GM21576 (cell line): ENCODE measurements around the gene CNGA2.

Experiments
- ATAC-seq: cut with Tn5 transposase; IDR thresholded peaks from one replicate; pipeline ENCODE4 v1.9.1; 2021; ENCODE audit warnings: mild to moderate bottlenecking, moderate library complexity; ENCODE audit not compliant: unreplicated experiment

CNGA2 gene

GRCh38 chrX:151746502-151746901, 12.0 kb downstream of the CNGA2 start:
- no peak for ATAC-seq

- ATAC-seq, result no peak
Observed at GRCh38 chrX:151750511-151750910, 16.0 kb downstream of the CNGA2 start.

- no peak for ATAC-seq
Observed at GRCh38 chrX:151752847-151753246, 18.3 kb downstream of the CNGA2 start.

- ATAC-seq, result peak; percentile 89
Observed at GRCh38 chrX:151753313-151754046, 18.9 kb downstream of the CNGA2 start.

- ATAC-seq, result no peak
Observed at GRCh38 chrX:151754047-151754429, 19.5 kb downstream of the CNGA2 start.

GRCh38 chrX:151754641-151755215, 20.2 kb downstream of the CNGA2 start:
- no peak for ATAC-seq

- ATAC-seq, result no peak
Observed at GRCh38 chrX:151759041-151759708, 24.6 kb downstream of the CNGA2 start.

GRCh38 chrX:151762802-151763201, 28.3 kb downstream of the CNGA2 start:
- ATAC-seq, result no peak

GRCh38 chrX:151763711-151764110, 29.2 kb downstream of the CNGA2 start:
- no peak for ATAC-seq

GRCh38 chrX:151765026-151765425, 30.5 kb downstream of the CNGA2 start:
- no peak for ATAC-seq

GRCh38 chrX:151771726-151772125, 37.2 kb downstream of the CNGA2 start:
- ATAC-seq, result no peak

GRCh38 chrX:151773434-151773833, 38.9 kb downstream of the CNGA2 start:
- ATAC-seq, result no peak

GRCh38 chrX:151774421-151774820, 39.9 kb downstream of the CNGA2 start:
- no peak for ATAC-seq

- no peak for ATAC-seq
Observed at GRCh38 chrX:151776181-151776731, 41.7 kb downstream of the CNGA2 start.

- ATAC-seq, result no peak
Observed at GRCh38 chrX:151776936-151777335, 42.4 kb downstream of the CNGA2 start.

GRCh38 chrX:151779258-151779657, 44.7 kb downstream of the CNGA2 start:
- ATAC-seq, result no peak

GRCh38 chrX:151780621-151781020, 46.1 kb downstream of the CNGA2 start:
- no peak for ATAC-seq

- no peak for ATAC-seq
Observed at GRCh38 chrX:151789179-151789800, 54.7 kb downstream of the CNGA2 start.

GRCh38 chrX:151790481-151791160, 56.1 kb downstream of the CNGA2 start:
- ATAC-seq, result no peak

- no peak for ATAC-seq
Observed at GRCh38 chrX:151791961-151792360, 57.4 kb downstream of the CNGA2 start.

GRCh38 chrX:151792505-151792904, 58.0 kb downstream of the CNGA2 start:
- ATAC-seq, result no peak
